HG03159 (cell line): ENCODE measurements around the gene SBK3.

ENCODE experiments used
- ATAC-seq: cut with Tn5 transposase; IDR thresholded peaks from one replicate; pipeline ENCODE4 v1.9.1; 2021; ENCODE audit warnings: mild to moderate bottlenecking, moderate library complexity; ENCODE audit not compliant: unreplicated experiment

Gene SBK3

DNA sequence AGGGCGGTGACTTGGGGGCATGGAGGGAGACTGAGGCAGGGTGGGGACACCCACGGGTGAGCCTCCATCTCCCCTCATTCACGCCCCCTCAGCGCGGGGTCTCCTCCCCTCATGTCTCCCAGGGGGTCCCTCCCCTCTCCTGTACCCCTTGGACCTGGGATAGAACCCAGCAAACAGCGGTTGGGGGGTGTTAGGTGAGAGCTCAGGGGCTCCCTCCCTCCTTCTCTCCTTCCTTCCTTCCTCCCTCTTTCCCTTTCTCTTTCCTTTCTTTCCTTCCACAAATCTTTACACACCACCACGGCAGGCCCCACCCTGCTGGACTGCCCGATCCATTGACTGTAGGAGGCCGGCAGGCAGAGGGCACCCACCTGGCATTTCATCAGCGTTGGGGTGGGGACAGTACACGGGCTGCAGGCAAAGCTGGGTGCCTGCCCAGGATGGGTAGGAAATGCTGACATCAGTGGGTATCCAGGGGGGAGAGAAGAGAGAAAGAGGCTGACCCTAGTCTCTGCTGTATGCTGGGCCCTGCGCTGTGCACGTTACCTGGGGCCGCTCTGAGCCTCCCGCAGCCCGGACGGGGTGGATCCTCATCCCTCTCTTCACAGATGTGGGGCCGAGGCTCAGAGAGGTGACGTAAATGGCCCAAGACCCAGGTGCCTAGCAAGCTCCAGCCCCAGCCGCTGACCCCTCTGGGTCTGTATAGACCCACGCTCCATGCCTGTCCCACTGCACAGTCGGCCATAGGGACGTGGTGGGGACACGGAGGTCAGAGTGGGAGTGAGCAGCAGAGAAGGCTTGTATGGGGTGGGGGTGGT lies 53.6 kb downstream of the SBK3 start:
- no peak for ATAC-seq
